ENCODE results near the gene SYNRG.

Gene SYNRG

GRCh38 chr17:37493249-37494027 is 115.8 kb downstream of the SYNRG start:
- DNase-seq: peak; percentile 95

DNA sequence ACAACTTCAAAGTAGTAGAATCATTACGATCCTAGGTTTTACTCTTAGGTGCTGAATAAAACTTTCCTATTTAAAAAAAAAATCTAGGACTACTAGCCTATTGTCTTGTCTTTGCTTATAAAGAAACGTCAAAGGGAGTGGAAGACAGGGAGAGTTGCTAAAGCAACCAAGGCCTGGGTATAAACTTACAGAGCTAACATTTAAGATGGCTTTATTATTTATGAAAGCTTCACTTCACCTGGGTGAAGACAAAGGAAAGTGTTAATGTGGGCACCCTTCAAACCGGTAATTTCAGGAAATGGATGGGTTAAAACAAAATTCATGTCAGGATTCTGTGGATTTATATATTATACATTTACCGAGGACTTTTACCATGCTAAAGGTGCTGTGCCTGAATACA is 117.1 kb downstream of the SYNRG start:
- no peak for DNase-seq

GRCh38 chr17:37490638-37491614 is 118.3 kb downstream of the SYNRG start:
- peak; percentile 94 for DNase-seq

GRCh38 chr17:37490022-37490587 is 119.1 kb downstream of the SYNRG start:
- DNase-seq: peak; percentile 80

- peak; percentile 87 for DNase-seq
These were observed 119.8 kb downstream of the SYNRG start, which contains the start of gene DUSP14 for GRCh38 chr17:37489197-37490001. DUSP14 (plus strand) TSS chr17:37489891; CDS start chr17:37512273, 22,382 bp downstream.

DNA sequence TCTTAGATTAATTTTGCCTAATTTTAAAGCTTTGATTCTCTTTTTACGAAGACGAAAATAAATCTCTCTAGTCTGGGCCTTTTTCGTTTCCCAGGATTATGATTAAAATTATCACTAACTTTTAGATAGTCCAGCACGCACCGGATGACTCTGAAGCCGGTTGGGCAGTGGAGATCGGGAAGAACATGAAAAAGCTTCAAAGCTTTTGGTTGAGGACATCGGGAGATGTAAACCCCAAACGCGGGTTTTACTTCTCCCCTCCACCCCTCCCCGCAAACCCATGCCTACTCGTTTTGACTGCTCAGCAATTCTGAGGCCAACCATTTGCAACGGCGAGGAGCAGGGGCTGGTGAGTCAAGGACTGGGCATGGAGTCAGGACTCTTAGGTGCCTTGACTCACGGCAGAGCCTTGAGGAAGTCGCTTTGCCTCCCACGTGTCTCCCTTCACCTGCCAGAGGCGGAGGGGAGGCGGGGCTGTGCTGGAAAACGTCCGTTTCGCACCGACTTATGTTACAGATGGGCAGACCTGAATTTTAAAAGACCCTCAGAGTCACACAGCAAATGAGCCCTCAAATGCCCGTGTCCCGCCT is 120.5 kb downstream of the SYNRG start:
- DNase-seq: peak; percentile 96

GRCh38 chr17:37488009-37488604 is 121.1 kb downstream of the SYNRG start:
- peak; percentile 96 for DNase-seq

DNA sequence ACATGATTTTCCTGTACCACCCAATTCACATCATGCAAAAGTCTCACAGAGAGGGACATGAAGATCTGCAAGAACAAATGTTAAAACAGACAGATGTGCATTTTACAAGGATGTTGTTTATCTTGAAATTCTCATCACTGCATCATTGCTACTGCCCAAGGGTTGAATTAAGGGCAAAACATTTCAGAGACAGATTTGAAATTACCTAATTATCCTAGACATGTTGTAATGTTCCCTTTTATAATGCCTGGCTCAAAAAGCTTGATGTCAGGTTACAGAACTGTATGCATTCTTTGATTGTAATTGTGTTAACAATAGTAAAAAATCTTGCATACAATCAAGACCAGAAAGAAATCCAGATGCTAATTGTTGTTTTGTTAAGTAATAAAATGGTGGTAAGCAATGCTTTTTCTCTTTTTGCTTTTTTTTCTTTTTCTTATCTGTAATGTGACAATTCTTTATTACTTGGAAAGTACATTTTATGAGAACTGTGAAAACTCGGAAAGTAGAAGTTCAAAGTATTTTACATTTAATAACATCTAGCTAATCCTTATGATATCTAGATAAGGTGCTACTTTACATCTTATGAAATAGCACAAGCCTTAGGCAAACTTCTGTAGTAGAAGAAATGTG is 123.2 kb downstream of the SYNRG start:
- no peak for DNase-seq

GRCh38 chr17:37483311-37484039 is 125.7 kb downstream of the SYNRG start:
- DNase-seq: peak; percentile 74

- DNase-seq: no peak
These were observed 128.1 kb downstream of the SYNRG start for GRCh38 chr17:37481001-37481665.

DNA sequence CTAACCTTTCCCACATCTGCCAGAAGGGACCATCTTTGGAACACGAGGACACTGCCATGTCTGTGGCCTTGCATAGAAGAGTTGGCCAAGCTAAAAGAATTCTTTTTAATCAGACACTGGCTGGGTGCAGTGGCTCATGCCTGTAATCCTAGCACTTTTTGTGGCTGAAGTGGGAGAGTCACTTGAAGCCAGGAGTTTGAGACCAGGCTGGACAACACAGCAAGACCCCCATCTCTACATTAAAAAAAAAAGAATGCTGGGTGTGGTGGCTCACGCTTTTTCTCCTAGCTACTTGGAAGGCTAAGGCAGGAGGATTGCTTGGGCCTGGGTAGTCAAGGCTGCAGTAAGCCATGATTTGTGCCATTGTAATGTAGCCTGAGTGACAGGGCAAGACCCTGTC is 128.8 kb downstream of the SYNRG start:
- no peak for DNase-seq

DNA sequence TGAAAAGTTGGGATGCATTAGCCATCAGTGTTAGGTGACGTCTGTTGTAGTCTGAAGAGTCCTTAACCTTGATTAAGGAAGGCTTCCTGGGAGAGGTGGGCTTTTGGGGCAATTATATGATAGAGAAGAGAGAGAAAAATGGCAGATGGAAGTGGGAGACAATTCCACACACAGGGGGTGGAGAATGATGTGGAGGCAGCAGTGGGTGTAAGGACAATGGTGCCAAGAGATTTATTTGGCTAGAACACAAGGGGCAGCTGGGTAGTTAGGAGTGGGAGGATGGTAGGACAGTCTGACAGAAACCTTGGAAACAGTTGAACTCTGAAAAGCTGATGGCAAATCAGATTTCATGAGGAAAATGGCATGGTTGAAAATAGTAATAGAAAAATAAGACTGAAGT is 130.2 kb downstream of the SYNRG start:
- no peak for DNase-seq

DNA sequence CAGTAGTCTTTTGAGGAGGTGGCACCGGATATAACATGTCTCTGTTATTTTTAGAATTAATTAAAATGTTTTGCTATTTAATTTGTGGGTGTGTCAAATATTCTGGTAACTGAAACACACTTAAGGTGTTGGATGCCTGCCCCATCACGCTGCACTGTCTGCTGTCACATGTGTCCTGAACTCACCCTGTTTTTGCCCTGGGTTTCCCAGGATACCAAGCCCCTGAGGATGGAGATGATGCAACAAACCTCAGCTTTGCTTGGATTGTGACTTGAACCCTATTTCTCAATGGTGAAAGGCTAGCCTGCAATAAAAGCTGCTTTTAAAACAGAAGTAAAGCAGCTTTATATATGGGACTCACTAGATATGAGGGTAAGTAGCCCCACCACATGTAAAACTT is 131.0 kb downstream of the SYNRG start:
- DNase-seq: peak; percentile 42

DNA sequence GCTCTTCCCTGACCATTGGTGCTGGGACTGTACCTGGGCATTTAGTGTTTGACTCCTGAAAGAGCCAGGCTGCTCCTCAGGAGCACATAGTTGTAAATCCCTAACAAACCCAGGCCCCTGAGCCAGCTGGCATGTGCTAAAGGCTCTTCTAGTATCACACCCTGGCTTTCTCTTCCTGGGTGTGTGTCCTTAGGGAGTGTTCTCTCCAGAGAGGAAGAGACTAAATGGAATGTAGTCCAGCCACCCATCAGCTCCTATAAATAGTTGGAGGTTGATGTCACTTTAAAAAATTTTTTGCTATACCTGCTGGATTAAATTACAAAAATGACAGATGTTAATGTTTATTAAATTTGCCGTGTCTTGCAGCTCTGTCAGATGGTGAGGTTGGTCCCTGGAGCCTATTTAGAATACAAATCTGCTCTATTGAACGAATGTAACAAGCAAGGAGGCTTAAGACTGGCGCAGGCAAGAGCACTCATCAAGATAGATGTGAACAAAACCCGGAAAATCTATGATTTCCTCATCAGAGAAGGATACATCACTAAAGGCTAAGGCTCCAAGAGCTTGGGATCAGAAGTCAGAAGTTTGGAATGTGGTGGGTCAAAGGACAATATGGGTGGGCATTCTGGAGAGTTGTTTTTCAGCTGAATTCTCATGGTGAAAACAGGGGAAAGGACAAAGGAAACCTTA is 132.6 kb downstream of the SYNRG start:
- DNase-seq: peak; percentile 86

GRCh38 chr17:37475731-37476420 is 133.3 kb downstream of the SYNRG start:
- peak; percentile 38 for DNase-seq

DNA sequence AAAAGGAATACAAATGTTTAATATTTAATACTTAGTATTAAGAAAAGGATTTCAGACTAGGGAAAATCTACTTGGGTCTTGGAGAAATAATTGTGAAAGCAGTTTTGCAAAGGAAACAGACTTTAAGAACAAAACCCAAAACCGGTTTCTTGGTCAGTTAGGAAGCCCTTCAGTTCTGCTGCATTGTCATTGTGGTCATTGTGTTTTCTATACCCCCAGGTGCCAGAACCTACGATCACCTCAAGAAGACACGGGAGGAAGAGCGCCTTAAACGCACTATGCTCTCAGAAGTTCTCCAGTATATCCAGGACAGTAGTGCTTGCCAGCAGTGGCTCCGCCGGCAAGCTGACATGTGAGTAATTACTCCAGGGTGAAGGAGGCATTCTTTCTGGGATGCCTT is 139.0 kb downstream of the SYNRG start:
- no peak for DNase-seq

GRCh38 chr17:37466471-37466870 is 142.7 kb downstream of the SYNRG start:
- DNase-seq: no peak

GRCh38 chr17:37465069-37465616 is 144.1 kb downstream of the SYNRG start:
- peak; percentile 76 for DNase-seq
